Astrocyte of the spinal cord (primary cell): ENCODE results near the gene SVIL.

Experiments
- DNase-seq: peaks from one replicate; pipeline ENCODE4 v3.0.0; 2011; ENCODE audit warnings: low read depth, low spot score
- H3K4me3 ChIP-seq: 2 replicates; pipeline ENCODE4 v1.5.1; 2011; ENCODE audit warnings: low read depth, mild to moderate bottlenecking, low read length, moderate library complexity
- in situ Hi-C: cut with HindIII; loops from 2 replicates; pipeline ENCODE4 v1.10.0; 2017; ENCODE audit warnings: low sequenced_read_pairs
- TF ChIP-seq, protein P1 (sequence below): IDR thresholded peaks from 2 replicates; pipeline ENCODE4 v1.5.1; 2012; ENCODE audit warnings: low read depth, mild to moderate bottlenecking, low read length, inconsistent platforms

SVIL gene

DNA sequence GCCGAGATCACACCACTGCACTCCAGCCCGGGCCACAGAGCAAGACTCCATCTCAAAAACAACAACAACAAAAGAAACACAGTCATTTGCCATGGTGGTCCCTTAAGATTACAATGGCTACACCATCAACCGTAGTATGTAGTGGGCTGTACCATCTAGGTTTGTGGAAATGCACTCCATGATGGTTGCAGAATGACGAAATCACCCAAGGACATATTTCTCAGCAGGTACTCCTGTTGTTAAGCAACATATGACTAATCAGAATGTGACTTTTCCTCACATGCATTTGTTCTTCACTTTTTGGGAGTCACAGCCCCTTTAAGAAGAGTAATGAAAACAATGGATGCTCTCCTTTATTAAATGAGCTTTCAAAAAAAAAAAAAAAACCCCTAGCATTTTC is 11.0 kb downstream of the SVIL start:
- TF ChIP-seq, protein P1, sequence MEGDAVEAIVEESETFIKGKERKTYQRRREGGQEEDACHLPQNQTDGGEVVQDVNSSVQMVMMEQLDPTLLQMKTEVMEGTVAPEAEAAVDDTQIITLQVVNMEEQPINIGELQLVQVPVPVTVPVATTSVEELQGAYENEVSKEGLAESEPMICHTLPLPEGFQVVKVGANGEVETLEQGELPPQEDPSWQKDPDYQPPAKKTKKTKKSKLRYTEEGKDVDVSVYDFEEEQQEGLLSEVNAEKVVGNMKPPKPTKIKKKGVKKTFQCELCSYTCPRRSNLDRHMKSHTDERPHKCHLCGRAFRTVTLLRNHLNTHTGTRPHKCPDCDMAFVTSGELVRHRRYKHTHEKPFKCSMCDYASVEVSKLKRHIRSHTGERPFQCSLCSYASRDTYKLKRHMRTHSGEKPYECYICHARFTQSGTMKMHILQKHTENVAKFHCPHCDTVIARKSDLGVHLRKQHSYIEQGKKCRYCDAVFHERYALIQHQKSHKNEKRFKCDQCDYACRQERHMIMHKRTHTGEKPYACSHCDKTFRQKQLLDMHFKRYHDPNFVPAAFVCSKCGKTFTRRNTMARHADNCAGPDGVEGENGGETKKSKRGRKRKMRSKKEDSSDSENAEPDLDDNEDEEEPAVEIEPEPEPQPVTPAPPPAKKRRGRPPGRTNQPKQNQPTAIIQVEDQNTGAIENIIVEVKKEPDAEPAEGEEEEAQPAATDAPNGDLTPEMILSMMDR = no peak
- DNase-seq = no peak
- H3K4me3 ChIP-seq = no peak overlapping the region
- in situ Hi-C loops = no loop called here

DNA sequence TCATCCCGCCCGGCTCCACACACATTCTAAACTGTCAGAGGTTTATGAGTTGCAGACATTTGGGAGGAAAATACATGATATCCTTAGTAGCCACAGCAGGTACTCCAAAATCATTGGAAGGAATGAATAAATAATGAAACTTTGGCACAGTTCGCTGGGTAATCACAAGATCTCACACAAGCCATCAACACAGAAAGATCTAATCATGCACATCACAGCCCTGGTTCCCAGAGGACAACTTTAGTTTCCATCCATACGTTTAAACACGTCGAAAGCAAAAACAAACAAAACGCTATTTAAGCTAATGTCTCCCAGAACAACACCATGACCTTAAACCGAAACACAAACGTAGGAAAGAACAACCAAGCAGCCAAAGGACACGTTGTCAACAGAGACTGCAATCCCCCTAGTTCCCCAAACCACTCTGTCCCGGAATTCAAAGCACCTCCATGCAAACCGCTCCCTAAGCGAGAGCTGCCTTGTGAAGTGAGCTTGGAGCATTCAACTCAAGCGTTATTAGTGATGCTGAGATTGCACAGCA is 12.3 kb downstream of the SVIL start:
- TF ChIP-seq, protein P1 = no peak
- no peak for DNase-seq
- in situ Hi-C loops = no loop called here
- no peak overlapping the region for H3K4me3 ChIP-seq

DNA sequence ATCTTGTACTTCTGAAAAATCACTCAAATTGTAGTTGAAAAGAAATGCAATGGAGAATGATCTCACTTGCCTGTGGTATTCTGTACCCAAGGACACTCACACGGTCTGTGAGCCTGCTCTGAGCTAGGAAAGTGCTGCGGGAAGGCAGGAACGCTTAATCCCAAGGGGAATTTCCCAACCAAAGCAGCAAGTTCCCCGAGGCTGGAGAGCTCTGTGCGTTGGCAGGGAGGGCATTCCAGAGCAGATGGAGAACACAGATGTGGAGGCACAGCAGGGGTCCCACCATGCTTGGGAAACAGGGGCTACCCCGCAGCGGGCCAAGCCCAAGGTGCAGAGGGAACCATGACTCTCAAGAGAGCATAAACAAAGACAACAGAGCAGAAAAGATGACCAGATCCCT is 13.6 kb downstream of the SVIL start:
- TF ChIP-seq, protein P1 = no peak
- in situ Hi-C loops = no loop called here
- DNase-seq = peak; percentile 54
- H3K4me3 ChIP-seq = no peak overlapping the region

DNA sequence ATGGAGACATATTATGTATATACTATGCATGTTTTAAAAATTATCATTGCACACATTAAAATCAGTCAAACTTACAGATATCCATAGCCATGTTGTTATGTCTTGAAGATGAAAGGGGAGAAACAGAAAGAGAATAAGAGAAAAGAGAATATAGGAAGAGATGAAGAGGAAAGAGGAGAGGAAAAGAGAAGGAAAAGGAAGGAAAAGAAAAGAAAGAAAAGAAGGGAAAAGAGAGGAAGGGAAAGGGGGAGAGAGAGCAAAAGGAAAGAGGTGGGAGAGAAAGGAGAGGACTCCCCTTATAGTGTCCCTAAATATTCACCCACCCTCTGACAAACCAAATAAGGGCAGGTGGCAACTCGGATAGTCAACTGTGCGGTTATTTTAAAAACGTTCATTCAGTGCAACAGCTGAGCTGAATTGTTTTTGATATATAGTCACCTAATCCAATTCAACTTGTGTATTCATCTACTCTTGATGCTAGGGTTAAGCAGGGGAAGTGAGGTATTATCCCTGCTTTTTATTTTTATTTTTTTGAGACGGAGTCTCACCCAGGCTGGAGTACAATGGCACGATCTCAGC is 14.6 kb downstream of the SVIL start:
- H3K4me3 ChIP-seq = no peak overlapping the region
- no peak for DNase-seq
- TF ChIP-seq, protein P1 = no peak
- in situ Hi-C loops = no loop called here

DNA sequence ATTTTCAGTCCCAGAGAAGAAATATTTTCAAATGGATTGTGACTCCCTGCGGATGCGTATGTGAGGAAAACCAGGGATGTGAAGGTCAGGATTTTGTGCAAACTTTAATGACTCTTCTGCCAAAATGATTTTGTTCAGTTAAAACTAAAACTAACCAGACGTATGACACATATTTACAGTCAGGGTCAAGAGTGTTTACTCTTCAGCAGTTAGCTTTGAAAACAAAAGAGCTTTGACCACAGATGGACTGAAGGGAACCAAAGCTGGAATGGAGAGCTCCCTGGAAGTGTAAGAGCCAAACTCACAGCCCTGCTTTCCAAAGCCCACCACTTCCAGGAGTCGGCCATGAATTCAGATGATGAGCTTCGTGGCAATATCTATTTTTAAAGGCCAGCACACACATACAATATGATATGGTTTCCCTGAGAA is 15.5 kb downstream of the SVIL start:
- peak; percentile 56 for DNase-seq
- TF ChIP-seq, protein P1 = no peak
- in situ Hi-C loops = no loop called here
- H3K4me3 ChIP-seq = no peak overlapping the region

DNA sequence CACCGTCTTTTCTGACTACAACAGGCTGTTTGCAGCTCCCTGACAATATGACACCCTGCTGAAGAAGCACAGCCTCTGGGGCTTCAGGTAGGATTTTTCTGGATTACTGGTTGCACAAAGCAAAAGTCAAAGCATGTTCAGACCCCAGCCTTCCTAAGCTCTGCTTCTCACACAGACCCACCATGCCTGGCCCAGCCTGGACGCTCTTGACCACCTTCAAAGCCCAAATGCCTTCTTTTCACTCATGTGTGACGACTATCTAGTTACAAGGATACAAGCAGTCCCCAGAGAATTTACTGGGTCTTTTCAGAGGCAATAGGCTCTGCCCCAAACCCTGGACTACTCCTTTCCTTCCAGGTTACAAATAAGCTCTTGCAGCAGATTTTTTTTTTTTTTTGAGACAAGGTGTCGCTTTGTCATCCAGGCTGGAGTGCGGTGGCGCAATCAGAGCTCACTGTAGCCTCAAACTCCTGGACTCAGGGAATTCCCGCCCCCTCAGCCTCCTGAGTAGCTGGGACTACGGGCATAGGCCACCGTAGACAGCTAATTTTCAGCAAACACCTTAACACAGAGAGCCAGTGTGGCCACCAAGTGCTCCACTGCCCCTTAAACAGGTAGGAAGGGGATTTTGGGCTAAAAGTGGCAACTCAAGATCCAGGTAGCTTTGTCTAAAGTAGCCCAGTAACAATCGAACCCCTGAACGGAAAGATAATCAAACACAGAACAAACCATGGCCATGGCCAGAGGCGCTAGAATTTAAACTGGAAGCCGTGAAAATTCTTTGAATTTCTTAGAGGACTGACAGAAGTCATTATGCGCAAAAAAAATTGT is 16.2 kb downstream of the SVIL start:
- TF ChIP-seq, protein P1 = no peak
- no peak overlapping the region for H3K4me3 ChIP-seq
- DNase-seq = no peak
- in situ Hi-C loops = no loop called here
